GM19351 (cell line): ENCODE measurements around the gene RNF114.
A peak's percentile ranks its signal among the peaks of the same experiment; 100 is the strongest.
"Not testable (repeated sequence)": the region's sequence is repeated elsewhere in the genome, so short reads cannot be mapped to it uniquely, and the experiment has no call there.

ENCODE experiments used
- ATAC-seq: cut with Tn5 transposase; IDR thresholded peaks from one replicate; pipeline ENCODE4 v1.9.1; 2021; ENCODE audit warnings: mild to moderate bottlenecking, moderate library complexity; ENCODE audit not compliant: unreplicated experiment

RNF114 gene

DNA sequence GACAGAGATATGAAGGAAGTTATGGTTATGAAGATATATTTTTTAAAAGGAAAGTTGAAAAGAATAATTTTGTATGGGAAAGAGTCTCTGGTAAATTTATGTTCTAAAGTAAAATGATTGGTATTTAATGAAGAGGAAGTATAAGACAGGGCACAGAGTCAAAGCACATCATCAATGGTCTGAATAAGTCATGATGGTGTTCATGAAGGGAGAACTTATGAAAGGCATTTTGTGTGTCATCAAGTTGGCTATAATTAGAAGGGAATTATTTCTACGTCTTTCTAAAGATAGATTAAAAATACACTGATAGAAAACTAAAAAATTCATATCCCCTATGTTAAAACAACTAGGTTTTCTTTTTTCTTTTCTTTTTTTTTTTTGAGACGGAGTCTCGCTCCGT lies 25.2 kb downstream of the RNF114 start:
- ATAC-seq = no peak

DNA sequence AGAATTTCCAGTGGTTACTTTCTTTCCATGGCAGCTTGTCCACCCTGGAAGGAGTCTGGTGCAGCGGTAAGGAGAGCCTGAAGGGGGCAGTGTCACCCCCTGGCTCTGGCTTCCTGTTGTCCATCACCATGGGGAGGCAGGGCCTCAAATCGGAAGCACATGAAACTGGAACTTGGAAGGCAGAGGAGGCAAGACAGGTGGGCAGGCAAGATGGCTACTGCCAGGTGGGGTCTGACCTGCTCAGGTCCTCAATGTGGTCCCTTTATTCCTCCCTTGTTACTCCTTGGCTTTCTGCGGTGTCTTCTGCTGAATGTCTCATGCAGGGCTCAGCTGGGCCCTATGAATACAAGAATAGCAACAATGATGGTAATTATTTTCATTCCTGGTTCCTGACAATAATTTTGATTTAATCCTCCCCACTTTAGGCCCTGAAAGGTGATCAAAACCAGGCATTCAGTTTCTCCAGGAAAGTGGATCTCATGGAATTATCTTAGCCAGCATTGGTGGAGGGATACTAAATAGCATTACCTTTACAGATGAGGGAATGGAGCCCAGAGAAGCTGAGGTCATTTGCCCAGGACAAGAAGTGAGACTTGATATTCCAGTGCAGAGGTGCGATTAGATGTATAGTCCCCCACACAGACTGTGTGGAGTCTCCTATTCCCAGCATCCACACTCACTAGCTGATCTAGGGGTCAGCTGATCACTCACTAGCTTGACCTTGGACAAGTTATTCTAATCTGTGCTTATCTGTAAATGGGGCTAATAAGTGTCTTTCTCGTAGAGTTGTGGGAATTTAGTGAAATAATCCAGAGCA lies 29.0 kb downstream of the RNF114 start:
- ATAC-seq = no peak

DNA sequence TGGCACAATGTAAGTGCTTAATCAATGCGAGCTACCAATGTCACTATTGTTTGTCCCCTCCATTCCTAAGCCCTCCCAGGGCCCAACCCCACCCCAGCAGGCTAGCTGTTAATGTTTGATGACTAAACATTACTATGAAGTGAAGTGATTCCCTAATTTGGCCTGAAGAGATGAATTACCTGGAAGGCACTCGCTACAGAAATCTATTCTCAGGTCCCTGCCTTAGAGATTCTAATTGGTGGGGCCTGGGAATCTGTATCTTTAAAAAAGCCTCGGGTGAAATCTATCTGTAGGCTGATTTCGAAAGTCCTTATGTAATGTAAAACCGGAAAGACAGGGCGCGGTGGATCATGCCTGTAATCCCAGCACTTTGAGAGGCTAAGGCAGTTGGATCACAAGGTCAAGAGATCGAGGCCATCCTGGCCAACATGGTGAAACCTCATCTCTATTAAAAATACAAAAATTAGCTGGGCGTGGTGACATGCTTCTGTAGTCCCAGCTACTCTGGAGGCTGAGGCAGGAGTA lies 29.6 kb downstream of the RNF114 start:
- no peak for ATAC-seq

DNA sequence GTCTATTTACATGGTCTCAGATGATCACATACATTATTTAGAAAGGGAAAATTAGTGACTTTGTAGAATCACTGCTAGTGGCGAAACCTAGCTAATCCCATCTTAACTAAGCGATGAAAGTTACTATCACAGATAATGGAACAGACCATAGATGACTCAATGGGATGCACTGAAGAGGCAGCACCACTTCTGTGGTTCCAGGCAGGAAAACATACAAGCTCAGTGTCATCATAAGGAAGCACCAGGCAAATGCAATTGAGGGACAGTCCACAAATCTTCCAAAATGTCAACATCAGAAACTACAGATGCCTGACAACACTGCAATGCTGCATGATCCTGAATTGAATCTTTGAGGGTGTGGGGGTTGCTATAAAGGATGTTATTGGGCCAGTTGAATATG lies 30.7 kb downstream of the RNF114 start:
- ATAC-seq = no peak

DNA sequence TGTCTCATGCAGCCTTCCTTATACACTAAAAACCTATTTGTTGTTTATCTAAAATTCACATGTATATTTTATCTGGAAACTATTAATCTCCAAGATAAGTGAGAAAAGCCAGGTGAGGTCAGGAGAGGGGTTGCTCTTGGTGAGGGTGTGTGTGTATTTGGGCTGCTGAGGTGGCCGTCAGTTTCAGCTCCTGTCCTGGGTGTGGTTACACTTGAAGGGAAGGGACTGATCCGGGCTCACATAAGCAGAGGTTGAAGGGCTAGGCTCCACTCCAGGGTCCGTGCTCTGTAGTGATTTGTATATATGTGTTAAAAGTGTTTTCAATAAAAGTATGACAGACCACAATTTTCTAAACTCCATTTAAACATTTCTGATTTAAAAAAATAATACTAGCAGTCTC lies 33.0 kb downstream of the RNF114 start:
- ATAC-seq = no peak

DNA sequence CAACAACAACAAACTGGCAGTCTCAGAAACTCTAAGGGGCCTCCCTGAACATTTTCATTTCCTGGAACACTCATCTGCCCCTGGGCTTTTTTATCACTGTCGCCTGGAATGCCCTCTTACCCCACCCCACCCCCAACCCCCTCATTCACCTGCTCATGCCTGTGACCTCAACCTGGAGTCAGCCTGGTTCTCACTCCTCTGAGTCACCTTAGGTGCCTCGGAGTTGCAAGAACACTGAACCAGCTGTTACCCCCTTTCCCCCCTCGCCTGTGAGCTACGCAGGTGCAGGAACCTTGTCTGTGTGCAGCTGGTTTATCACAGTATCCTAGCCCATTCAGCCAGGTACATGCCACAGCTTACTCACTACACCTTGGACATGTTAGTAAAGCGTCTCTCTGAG lies 33.7 kb downstream of the RNF114 start:
- no peak for ATAC-seq

DNA sequence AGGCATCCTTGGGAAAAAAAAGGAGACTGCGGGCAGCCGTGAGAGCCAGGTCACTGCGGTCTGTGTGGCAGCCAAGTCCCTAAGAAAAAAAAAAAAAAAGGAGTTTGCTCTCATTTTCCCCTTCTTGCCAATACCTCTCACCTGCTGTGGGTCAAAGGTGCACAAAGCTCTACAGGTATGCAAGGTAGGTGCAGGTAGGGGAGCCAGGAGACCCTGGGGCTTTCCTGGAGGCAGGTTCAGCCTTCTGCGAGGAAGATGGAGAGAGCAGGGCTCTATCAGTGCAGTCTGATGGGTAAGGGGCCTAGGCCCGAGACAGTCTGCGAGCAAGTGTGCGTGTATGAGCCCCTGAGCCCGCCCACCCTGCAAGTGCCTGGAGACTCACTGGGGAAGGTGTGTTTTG lies 34.3 kb downstream of the RNF114 start:
- no peak for ATAC-seq

DNA sequence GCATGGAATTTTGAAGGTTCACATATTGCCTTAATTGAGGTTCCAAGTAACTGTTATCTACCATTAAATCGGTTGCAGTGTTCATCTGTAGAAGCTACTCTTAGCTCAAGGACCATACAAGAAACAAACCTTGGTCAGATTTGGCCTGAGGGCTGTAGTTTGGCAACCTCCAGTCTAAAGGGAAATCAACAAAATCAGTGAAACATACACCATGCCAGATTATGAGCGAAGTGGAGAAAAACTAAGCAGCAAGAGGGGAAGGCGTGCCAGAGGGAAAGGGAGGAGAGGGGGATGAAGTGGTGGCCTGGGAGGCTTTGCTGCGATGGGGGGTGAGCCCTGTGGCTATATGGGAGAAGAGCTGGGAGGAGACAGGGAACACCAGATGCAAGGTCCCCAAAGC lies 37.8 kb downstream of the RNF114 start:
- ATAC-seq = no peak

DNA sequence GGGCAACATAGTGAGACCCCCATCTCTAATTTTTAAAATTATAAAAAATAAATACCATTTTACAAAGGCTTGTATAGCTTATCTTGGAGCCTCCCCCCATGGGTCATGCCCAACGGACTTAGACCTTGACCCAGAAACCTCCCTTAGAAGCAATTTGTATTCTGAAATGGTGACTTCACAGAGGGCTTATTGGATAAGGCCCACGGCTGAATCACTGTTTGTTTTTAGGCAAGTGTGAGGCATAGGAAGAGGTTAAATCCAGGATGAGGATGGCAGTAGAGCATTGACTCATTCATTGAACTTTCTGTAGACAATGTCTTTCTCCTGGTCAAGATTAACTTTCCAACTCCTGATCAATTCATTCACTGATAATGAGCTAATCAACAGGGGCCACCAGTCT lies 40.3 kb downstream of the RNF114 start:
- ATAC-seq = no peak

DNA sequence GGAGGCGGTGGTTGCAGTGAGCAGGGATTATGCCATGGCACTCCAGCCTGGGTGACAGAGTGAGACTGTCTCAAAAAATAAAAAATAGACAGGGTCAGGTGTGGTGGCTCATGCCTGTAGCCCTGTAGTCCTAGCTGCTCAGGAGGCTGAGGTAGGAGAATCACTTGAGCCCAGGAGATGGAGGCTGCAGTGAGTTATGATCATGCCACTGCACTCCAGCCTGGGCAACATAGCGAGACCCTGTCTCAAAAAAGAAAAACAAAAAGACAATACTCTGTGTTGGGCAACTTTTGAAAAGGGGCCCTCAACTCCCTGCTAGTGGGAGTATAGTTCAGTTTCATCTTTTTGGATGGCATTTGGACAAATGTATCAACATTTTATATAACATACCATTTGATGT lies 41.5 kb downstream of the RNF114 start:
- ATAC-seq = not testable (repeated sequence)

DNA sequence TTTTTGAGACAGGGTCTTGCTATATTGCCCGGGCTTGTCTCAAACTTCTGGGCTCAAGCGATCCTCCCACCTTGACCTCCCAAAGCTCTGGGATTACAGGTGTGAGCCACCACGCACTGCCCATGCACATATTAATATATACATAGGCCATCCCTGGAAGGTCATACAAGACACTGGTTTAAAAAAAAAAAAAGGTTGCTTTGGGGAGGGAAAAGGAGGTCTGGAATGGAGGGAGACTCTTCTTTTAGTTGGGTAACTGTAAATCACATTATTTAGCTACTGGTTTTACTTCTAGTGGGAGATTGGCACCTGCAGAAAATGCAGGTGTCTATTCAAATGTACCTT lies 42.5 kb downstream of the RNF114 start:
- ATAC-seq = no peak

DNA sequence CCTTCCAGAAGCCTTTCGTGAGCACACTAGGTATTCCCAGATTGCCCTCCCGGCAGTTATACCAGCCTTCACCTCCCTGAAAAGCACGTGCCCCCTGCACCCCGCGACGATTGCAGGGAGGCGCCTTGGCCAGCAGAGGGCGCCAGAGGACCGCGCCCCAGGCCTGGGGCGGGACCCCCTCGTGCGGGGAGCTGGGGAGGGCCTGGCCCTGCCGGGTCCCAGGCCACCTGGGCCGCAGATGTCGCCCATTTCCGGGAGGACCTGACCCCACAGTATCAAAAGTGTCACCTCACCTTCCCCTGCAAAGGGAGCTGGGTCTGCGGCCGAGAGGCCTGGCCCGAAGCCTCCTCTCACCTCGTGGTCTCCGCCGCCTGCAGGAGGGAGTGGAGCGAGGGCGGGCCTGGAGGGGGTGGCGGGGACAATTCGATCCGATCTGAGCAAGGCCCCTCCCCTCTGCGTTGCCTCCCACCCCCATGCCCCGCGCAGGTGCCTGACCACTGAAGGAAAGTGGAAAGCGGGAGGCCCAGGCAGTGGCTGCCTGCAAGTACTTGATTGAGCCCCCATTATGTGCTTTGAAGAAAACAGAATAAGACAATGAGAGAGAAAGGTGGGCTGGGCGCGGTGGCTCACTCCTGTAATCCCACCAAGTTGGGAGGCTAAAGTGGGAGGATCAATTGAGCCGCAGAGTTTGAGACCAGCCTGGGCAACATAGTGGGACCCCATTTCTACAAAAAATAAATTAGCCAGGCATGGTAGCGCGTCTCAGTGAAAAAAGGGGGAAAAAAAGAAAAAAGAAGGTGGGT lies 43.0 kb downstream of the RNF114 start:
- no peak for ATAC-seq

DNA sequence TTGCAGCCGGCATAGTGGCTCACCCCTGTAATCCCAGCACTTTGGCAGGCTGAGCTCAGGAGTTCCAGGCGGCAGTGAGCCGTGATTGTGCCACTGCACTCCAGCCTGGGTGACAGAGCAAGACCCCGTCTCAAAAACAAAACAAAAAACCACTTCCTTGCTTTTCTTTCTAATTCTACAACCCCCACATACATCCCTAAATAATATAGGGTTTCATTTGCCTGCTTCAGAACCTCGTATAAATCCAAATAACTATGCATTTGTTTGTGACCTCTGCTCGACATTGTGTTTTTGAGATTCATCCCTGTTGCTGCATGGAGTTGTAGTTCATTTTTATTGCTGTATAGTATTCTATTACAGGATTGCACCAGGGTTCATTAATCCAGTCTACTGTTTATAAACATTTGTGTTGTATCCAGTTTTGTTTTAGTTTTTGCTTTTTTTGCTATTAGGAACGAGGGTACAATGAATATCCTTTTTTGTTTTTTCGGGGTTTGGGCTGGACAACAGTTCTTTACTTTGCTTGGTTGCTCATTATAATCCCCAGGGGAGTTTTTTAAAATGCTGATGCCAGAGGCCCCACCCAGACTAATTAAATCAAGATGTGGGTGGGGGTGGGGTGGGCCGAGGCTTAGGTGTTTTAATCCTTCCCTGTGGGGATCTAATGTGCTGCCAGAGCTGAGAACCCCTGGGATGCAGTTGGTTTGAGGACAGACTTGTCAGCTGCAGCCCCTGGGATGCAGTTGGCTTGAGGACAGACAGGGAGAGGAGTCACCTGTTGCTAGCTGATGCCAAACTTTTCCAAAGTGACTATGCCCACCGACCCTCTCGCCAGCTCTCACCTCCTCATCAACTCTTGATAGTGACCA lies 44.2 kb downstream of the RNF114 start:
- no peak for ATAC-seq

DNA sequence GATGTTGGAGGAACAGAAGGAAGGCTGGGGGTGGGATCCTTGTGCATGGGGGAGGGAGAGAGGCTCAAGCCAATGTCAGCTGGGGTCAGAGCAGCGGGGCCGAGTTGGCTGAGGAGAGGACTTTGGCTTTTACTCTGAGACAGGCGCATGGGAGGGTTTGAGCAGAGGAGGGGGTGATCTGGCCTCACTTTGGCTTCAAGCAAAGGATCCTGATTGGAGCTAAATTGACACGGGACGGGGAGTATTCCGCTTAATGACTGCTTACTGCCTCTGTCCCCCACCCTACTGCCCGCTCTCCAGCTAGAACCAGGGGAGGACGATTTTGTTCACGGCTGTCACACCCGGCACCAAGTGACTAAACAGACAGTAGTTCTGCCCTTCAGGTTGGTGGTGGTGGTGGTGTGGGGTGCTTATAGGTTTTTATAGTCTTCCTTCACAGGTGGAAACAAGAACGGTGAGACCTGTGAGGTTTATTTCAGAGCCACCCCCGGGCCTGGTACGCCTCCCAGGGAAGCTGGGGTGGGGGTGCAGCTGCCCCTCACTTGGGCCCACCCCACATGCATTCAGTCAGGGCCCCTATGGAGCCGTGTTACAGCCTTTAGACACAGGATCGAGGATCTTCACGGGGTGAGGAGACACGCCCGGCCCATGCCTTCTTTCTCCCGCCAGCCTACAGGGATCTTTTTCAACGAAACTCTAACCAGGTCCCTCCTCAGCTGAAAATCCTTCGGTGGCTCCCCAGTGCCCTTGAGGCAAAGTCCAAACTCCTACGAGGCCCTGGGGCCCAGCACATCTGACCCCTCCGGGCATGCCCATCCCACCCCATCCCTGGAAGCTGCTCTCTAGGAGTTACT lies 45.2 kb downstream of the RNF114 start:
- no peak for ATAC-seq

DNA sequence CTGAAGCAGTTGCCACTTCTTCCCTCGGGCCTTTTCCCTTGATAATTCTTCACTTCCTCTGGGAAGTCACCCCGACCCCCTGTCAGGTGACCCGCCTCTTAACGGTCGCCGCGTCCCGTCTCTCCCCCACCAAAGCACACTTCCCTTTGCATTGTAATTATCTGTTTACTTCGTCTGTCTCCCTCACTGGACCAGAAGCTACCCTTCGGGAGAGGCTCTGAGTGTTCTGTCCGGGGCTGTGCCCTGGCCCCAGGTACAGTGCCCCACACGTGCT lies 45.8 kb downstream of the RNF114 start:
- ATAC-seq = no peak

DNA sequence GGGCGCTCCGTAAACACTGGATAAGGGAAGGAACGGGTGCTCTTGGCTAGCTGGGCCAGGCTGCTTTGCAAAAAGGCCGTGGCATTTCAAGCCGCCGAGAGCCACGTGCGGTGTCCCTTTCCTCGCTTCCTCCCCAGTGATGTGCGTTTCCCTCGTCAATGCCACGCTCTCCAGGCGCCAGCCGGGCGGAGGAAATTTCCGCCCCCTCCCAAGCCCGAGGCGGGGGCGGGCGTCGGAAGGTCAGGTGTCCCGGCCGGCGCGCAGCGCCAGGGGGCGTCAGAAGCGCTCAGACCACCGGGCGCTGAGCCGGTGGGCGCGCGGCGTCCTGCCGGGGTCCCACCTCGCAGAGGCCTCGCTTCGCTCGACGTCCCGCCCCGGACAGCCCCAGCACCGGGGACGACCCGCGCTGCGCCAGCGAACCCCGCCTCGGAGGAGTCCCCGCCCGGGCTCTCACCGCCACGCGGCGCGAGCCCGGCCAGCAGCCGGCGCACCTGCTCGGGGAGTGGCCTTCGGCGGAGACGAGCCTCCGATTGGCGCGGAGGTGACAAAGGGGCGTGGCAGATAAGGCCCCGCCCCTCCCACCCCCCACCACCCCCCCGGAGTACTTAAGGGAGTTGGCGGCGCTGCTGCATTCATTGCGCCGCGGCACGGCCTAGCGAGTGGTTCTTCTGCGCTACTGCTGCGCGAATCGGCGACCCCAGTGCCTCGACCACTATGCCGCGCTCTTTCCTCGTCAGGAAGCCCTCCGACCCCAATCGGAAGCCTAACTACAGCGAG lies 46.3 kb downstream of the RNF114 start, which contains the start of gene SNAI1:
Gene SNAI1, plus strand, starts transcription at position 635 of the 777 bp plus-strand sequence. Its CDS starts 80 bp downstream, at position 715.
- ATAC-seq = peak; percentile 85

DNA sequence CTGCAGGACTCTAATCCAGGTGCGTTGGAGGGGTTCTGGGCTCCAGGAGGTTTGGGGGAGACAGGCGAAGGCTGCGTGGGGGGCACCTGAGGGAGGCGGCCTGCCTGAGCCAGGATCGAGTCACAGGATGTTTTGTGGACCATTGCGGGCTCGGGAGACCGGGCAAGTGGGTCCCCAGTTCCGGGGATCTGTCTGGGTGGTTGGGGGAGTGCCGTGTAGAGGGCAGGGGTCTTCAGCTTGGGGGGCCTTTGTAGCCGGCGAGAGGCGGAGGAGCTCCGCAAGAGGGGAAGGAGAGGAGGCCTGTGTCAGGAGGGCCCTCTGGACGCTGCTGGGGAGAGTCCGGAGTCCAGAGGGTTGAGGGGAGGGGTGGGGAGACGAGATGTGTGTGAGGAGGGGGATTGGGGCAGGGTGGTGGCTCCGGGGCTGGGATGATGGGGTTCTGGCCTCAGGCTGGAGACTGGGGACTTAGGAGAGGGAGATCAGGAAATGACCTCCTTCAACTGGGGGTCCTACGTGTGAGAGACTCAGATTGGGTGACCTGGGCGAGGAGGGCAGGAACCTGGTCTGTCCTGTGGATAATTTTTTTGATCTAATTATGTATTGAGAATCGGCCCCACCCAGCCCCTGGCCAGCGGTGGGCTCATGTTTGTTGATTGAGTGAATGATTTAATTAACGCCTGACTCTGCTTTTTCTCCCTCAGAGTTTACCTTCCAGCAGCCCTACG lies 47.1 kb downstream of the RNF114 start:
- ATAC-seq = no peak

DNA sequence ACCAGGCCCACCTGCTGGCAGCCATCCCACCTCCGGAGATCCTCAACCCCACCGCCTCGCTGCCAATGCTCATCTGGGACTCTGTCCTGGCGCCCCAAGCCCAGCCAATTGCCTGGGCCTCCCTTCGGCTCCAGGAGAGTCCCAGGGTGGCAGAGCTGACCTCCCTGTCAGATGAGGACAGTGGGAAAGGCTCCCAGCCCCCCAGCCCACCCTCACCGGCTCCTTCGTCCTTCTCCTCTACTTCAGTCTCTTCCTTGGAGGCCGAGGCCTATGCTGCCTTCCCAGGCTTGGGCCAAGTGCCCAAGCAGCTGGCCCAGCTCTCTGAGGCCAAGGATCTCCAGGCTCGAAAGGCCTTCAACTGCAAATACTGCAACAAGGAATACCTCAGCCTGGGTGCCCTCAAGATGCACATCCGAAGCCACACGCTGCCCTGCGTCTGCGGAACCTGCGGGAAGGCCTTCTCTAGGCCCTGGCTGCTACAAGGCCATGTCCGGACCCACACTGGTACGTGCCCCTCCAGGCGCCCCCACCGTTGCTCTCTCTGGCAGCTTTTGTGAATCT lies 47.7 kb downstream of the RNF114 start:
- ATAC-seq = no peak
